GM10266 (cell line): Measurements from ENCODE around the gene SDF2.
"Not testable (repeated sequence)": the region's sequence is repeated elsewhere in the genome, so short reads cannot be mapped to it uniquely, and the experiment has no call there.

Source experiments
- DNase-seq: peaks from one replicate; pipeline ENCODE4 v3.0.0; 2012; ENCODE audit errors: extremely low spot score
- CTCF ChIP-seq: IDR thresholded peaks from 2 replicates; pipeline ENCODE4 v1.5.1; 2012; ENCODE audit warnings: mild to moderate bottlenecking, low read depth; ENCODE audit not compliant: control insufficient read depth, insufficient read depth; ENCODE audit errors: missing control alignments

The SDF2 gene

GRCh38 chr17:28662527-28662829, 772 bp upstream of the SDF2 start:
- no peak for TF ChIP-seq CTCF
- no peak for DNase-seq

GRCh38 chr17:28659497-28659881, 2.2 kb downstream of the SDF2 start:
- not testable (repeated sequence) for DNase-seq

GRCh38 chr17:28658766-28659496, 2.8 kb downstream of the SDF2 start:
- DNase-seq = not testable (repeated sequence)

GRCh38 chr17:28658342-28658741, 3.4 kb downstream of the SDF2 start:
- not testable (repeated sequence) for DNase-seq

GRCh38 chr17:28657756-28658155, 4.0 kb downstream of the SDF2 start:
- no peak for TF ChIP-seq CTCF
- no peak for DNase-seq

GRCh38 chr17:28655160-28655559, 6.5 kb downstream of the SDF2 start:
- DNase-seq = no peak
- no peak for TF ChIP-seq CTCF

GRCh38 chr17:28648698-28649097, 13.0 kb downstream of the SDF2 start:
- DNase-seq = no peak

GRCh38 chr17:28646039-28646754, 15.5 kb downstream of the SDF2 start:
- no peak for DNase-seq
- no peak for TF ChIP-seq CTCF

More at GRCh38 chr17:28648698-28649097, 13.0 kb downstream of the SDF2 start:
- TF ChIP-seq CTCF = no peak

GRCh38 chr17:28645576-28645939, 16.1 kb downstream of the SDF2 start:
- no peak for TF ChIP-seq CTCF
- DNase-seq = no peak
